DOHH2 (cell line): ENCODE data around the gene GGTLC2.
"Not testable (repeated sequence)": the region's sequence is repeated elsewhere in the genome, so short reads cannot be mapped to it uniquely, and the experiment has no call there.

Experiments
- CTCF ChIP-seq: fragments of 200-600 bp; sonication (generic); IDR thresholded peaks from one replicate; pipeline ENCODE4 v1.5.1; 2014; ENCODE audit warnings: antibody characterized with exemption, mild to moderate bottlenecking, low read depth, low read length; ENCODE audit not compliant: poor library complexity, severe bottlenecking
- EZH2phosphoT487 ChIP-seq: fragments of 200-600 bp; sonication (generic); IDR thresholded peaks from 2 replicates; pipeline ENCODE4 v1.6.1; 2017; ENCODE audit warnings: borderline replicate concordance, mild to moderate bottlenecking, antibody characterized with exemption, low read length, moderate library complexity, mixed read lengths

- TF ChIP-seq CTCF, EZH2phosphoT487: not testable (repeated sequence)
Measured at GRCh38 chr22:22632226-22632625, 12.2 kb upstream of the GGTLC2 start.
